BE2C (cell line): ENCODE results near the gene PERCC1.

Experiments
- DNase-seq: peaks from one replicate; pipeline ENCODE4 v3.0.0-alpha.2; 2020
- H3K27me3 ChIP-seq: fragments of 250-450 bp; sonication (Bioruptor Pico); 2 replicates; pipeline ENCODE4 v1.5.1; 2020; ENCODE audit warnings: mild to moderate bottlenecking
- H3K36me3 ChIP-seq: fragments of 250-450 bp; sonication (Bioruptor Pico); 2 replicates; pipeline ENCODE4 v1.5.1; 2020; ENCODE audit warnings: mild to moderate bottlenecking
- H3K4me1 ChIP-seq: fragments of 250-450 bp; sonication (Bioruptor Pico); 2 replicates; pipeline ENCODE4 v1.5.1; 2020
- H3K4me3 ChIP-seq: 2 replicates; pipeline ENCODE4 v1.5.1; 2011; ENCODE audit warnings: low read depth, low read length
- H3K9me3 ChIP-seq: fragments of 250-450 bp; sonication (Bioruptor Pico); 2 replicates; pipeline ENCODE4 v1.5.1; 2020
- CTCF ChIP-seq: IDR thresholded peaks from 2 replicates; pipeline ENCODE4 v1.5.1; 2012; ENCODE audit warnings: mild to moderate bottlenecking, low read depth, low read length

The PERCC1 gene

GRCh38 chr16:1453316-1453715 is 22.4 kb downstream of the PERCC1 start:
- no peaks in the 10 kb centered on the region for H3K9me3 ChIP-seq
- H3K36me3 ChIP-seq: peaks cover 23% of the 10 kb centered on the region
- no peak for DNase-seq
- TF ChIP-seq CTCF: no peak
- H3K4me1 ChIP-seq: no peaks in the 10 kb centered on the region
- no peaks in the 10 kb centered on the region for H3K27me3 ChIP-seq
- no peak overlapping the region for H3K4me3 ChIP-seq

GRCh38 chr16:1454561-1454960 is 23.7 kb downstream of the PERCC1 start:
- TF ChIP-seq CTCF: no peak
- Histone ChIP-seq H3K4me1 (no peaks in the 10 kb centered on the region), H3K36me3 (peaks cover 27% of the 10 kb centered on the region), H3K4me3 (no peak overlapping the region), H3K9me3 (no peaks in the 10 kb centered on the region), H3K27me3 (no peaks in the 10 kb centered on the region)
- DNase-seq: peak; percentile 6

- Histone ChIP-seq H3K4me1 (no peaks in the 10 kb centered on the region), H3K27me3 (no peaks in the 10 kb centered on the region), H3K4me3 (no peak overlapping the region), H3K9me3 (no peaks in the 10 kb centered on the region), H3K36me3 (peaks cover 32% of the 10 kb centered on the region)
- TF ChIP-seq CTCF: no peak
- DNase-seq: no peak
Observed at GRCh38 chr16:1455190-1456171, 24.6 kb downstream of the PERCC1 start.

- Histone ChIP-seq H3K4me1 (no peaks in the 10 kb centered on the region), H3K27me3 (no peaks in the 10 kb centered on the region), H3K9me3 (no peaks in the 10 kb centered on the region), H3K36me3 (peaks cover 36% of the 10 kb centered on the region), H3K4me3 (no peak overlapping the region)
- no peak for DNase-seq
- TF ChIP-seq CTCF: no peak
Observed at GRCh38 chr16:1456951-1457350, 26.1 kb downstream of the PERCC1 start.

GRCh38 chr16:1457489-1458245 is 26.8 kb downstream of the PERCC1 start:
- H3K4me1 ChIP-seq: no peaks in the 10 kb centered on the region
- no peak for TF ChIP-seq CTCF
- no peak for DNase-seq

More at GRCh38 chr16:1457489-1458245, 26.8 kb downstream of the PERCC1 start:
- H3K36me3 ChIP-seq: peaks cover 28% of the 10 kb centered on the region
- no peak overlapping the region for H3K4me3 ChIP-seq
- H3K27me3 ChIP-seq: no peaks in the 10 kb centered on the region
- no peaks in the 10 kb centered on the region for H3K9me3 ChIP-seq
